GM21390 (cell line): ENCODE measurements around the gene POLR2J3.
"Not testable (repeated sequence)": the region's sequence is repeated elsewhere in the genome, so short reads cannot be mapped to it uniquely, and the experiment has no call there.

Experiments
- ATAC-seq: cut with Tn5 transposase; IDR thresholded peaks from one replicate; pipeline ENCODE4 v1.9.1; 2021; ENCODE audit not compliant: unreplicated experiment

POLR2J3 gene

DNA sequence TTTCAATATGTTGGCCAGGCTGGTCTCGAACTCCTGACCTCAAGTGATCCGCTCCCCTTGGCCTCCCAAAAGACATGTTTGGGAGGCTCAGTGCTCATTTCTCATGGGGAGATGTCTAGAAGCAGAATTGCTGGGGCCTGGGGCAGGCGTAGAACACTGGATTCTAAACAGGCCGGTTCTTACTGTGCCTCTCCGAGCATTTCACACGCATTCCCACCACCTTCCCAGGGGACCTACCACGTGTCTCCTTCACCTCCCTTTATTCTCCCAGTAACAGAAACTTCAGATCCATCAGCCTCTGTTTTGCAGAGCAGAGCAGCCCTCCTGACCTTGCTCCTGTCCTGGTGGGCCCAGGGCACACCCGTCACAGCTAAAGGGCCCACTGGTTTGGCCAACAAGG, 45.2 kb downstream of the POLR2J3 start:
- not testable (repeated sequence) for ATAC-seq

DNA sequence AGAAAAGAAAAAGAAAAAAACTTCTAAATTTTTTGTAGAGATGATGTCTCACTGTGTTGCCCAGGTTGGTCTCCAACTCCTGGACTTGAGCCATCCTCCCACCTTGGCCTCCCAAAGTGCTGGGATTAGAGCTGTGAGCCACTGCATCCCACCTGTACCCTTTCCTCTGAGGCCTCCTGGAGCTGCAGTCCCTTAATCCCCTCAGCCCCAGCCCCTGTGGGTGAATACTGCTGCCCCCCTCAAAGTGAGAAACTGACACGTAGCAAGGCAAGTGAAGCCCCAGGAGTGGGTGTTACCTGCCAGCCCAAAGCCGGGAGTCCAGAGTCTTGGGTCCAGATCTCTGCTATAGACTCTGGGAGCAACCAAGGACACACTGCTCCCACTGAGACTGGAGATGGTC, 47.6 kb downstream of the POLR2J3 start:
- ATAC-seq = not testable (repeated sequence)

DNA sequence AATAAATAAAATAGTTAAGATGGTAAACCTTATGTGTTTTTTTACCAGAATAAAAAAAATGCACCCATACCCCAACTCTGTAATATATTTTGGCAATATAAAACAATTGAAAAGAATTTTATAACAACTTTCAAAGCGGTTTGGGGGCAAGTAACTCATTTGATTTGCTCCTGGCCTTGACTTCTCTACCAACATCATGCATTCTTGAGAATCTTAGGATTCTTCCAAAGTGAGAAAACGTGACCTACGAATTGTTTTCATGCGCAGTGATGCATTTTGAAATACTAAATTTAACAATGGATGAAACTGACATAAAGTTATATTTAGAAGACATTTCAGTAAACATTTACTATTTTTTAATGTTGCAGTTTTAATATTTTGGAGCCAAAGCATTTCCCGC, 51.6 kb downstream of the POLR2J3 start:
- not testable (repeated sequence) for ATAC-seq

DNA sequence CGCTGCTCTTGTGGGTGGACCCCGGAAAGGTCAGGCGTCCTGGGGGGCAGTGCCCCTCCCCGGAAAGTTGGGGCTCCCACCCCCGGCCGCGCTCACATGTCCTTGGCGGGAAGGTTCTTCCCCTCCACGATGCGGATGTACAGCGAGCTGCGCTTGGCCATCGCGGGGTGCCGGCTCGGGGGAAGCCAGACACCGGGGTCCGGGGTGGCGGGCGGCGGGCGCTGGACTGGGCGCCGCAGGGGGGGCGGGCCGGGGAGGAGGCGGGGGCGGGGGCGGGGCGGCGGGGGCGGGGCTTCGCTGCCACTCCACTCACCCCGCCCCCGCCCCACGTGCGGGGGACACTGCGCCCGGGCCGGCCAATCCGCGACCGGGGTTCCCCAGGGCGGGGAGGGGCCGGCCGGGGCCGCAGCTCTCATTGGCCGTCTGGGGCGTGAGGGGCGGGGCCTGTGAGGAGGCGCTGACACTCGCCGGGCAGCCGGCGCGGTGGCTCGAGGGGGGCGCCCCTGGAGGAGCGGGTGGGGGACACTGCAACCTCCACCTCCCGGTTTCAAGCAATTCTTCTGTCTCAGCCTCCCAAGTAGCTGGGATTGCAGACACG, 54.7 kb downstream of the POLR2J3 start, which contains the start of gene RASA4B:
Gene RASA4B, minus strand, starts transcription at position 228 of the 598 bp plus-strand sequence. Its CDS starts 67 bp downstream, at position 161.
- peak; percentile 66 for ATAC-seq
